IMR-90 (cell line): ENCODE data around the gene CDC42SE1. TPM values are rescaled to one million over a fixed set of nuclear protein-coding genes. Genes with fewer than 3 reads are reported as not detected.
A peak's percentile ranks its signal among the peaks of the same experiment; 100 is the strongest.

Experiments
- ELK1 ChIP-seq: fragments of 150-350 bp; IDR thresholded peaks from 2 replicates; pipeline ENCODE4 v1.6.1; 2016; ENCODE audit warnings: low read depth, mild to moderate bottlenecking, low read length, moderate library complexity, borderline replicate concordance
- MAFK ChIP-seq: IDR thresholded peaks from 2 replicates; pipeline ENCODE4 v1.6.1; 2012; ENCODE audit warnings: low read depth, low read length, improper control_type of control experiment
- MXI1 ChIP-seq: IDR thresholded peaks from 2 replicates; pipeline ENCODE4 v1.6.1; 2012; ENCODE audit warnings: low read depth, mild to moderate bottlenecking, low read length, moderate library complexity, borderline replicate concordance
- polyA plus RNA-seq, 3 experiments: library from polyadenylated mRNA; depleted of rRNA; stranded (reverse); fragments of >200 nt; gene quantifications; 2 replicates each; pipeline ENCODE4 v1.2.3, GENCODE V29; 2012; ENCODE audit warnings: low replicate concordance in 1 of 3
- total RNA-seq: library from RNA; depleted of rRNA; stranded (reverse); fragments of >200 nt; gene quantifications from 2 replicates; pipeline ENCODE4 v1.2.3, GENCODE V29; 2012

Gene CDC42SE1
- total and polyA plus RNA-seq, 2 of the 4 experiments (the other 2 are of a cell fraction), result 47.0 to 58.5 TPM

DNA sequence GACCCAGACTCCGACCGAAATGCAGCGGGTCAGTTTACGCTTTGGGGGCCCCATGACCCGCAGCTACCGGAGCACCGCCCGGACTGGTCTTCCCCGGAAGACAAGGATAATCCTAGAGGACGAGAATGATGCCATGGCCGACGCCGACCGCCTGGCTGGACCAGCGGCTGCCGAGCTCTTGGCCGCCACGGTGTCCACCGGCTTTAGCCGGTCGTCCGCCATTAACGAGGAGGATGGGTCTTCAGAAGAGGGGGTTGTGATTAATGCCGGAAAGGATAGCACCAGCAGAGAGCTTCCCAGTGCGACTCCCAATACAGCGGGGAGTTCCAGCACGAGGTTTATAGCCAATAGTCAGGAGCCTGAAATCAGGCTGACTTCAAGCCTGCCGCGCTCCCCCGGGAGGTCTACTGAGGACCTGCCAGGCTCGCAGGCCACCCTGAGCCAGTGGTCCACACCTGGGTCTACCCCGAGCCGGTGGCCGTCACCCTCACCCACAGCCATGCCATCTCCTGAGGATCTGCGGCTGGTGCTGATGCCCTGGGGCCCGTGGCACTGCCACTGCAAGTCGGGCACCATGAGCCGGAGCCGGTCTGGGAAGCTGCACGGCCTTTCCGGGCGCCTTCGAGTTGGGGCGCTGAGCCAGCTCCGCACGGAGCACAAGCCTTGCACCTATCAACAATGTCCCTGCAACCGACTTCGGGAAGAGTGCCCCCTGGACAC, 11.3 kb downstream of the CDC42SE1 start (continued):
- TF ChIP-seq ELK1 (no peak), MXI1 (peak; percentile 70; the same call in 1 of the 2 replicates), MAFK (no peak)
